ENCODE measurements around the gene TMEM169. TPM values are rescaled to one million over a fixed set of nuclear protein-coding genes. Genes with fewer than 3 reads are reported as not detected.

The TMEM169 gene
- total and polyA plus RNA-seq, 2 donors, result 0.65 to 0.85 TPM

- 95% methylated on average over 9 of the region's 9 CpGs for WGBS
- no peaks in the 10 kb centered on the region for H3K4me1 ChIP-seq (ENCODE audit: insufficient read depth)
- no peak overlapping the region for H3K27ac ChIP-seq (ENCODE audit: low read depth)
- DNase-seq (ENCODE audit: extremely low spot score), result no peak
- H3K4me3 ChIP-seq (ENCODE audit: low read depth, low read length), result no peak overlapping the region
- no peaks in the 10 kb centered on the region for H3K36me3 ChIP-seq (ENCODE audit: insufficient read depth)
These were observed 17.0 kb downstream of the TMEM169 start for GRCh38 chr2:216098421-216099334.

DNA sequence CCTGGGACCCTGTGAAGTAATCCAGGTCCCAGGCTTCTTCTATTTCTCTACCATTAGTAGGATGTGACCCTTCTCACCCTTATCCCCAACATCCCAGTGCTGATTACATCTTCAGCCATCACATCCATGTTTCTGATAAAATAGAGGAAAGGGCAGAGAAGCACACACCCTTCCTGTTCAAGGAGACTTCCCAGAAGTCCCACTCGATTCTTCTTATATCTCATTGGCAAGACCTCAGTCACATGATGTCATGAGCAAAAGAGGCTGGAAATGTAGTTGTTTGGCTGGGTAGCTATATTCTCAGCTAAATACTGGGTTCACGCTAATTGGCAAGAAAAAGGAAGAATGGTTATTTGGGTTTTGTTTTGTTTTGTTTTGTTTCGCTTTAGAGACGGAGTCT is 19.4 kb downstream of the TMEM169 start:
- Histone ChIP-seq H3K4me3 (ENCODE audit: low read depth, low read length) (no peak overlapping the region), H3K27ac (ENCODE audit: low read depth) (no peak overlapping the region), H3K36me3 (ENCODE audit: insufficient read depth) (no peaks in the 10 kb centered on the region), H3K4me1 (ENCODE audit: insufficient read depth) (no peaks in the 10 kb centered on the region)
- WGBS, result 92% methylated on average over 4 of the region's 4 CpGs
- no peak for DNase-seq (ENCODE audit: extremely low spot score)

DNA sequence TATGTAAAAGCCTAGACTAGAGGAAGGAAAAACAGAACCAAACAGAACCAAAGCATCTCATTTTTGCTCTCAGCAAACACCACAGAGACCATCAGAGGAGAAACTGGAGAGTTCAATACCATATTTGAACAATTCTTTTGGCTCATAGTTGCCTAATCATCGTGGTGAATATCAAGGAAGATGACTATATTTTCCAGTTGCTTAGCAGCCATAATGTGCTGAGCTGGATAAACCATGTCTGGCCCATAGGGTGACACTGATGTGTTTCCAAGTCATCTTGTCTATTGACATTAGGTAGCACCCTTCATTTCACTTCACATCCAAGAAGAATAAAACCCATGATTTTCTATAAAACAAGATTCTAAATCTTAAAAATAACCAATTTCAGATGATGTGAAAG is 21.5 kb downstream of the TMEM169 start:
- H3K4me1 ChIP-seq (ENCODE audit: insufficient read depth), result no peaks in the 10 kb centered on the region
- no peak overlapping the region for H3K4me3 ChIP-seq (ENCODE audit: low read depth, low read length)
- no peaks in the 10 kb centered on the region for H3K36me3 ChIP-seq (ENCODE audit: insufficient read depth)
- no peak overlapping the region for H3K27ac ChIP-seq (ENCODE audit: low read depth)
- 63% methylated on average over 1 of the region's 1 CpG for WGBS
- no peak for DNase-seq (ENCODE audit: extremely low spot score)

DNA sequence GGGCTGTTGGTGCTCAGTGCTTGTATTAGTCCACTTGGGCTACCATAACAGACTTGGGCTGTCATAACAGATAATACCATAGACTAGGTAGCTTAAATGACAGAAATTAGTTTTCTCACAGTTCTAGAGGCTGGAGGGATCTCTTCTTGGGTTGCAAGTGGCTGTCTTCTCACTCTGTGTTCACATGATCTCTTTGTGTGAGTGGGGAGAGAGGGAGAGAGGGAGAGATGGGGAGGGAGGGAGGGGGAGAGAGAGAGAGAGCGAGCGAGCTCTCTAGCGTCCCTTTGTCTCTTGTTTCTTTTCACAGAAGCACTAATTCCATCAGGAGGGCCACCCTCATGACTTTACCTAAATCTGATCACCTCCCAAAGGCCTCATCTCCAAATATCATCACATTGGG is 23.0 kb downstream of the TMEM169 start:
- H3K4me3 ChIP-seq (ENCODE audit: low read depth, low read length), result no peak overlapping the region
- DNase-seq (ENCODE audit: extremely low spot score), result no peak
- WGBS, result 61% methylated on average over 3 of the region's 3 CpGs
- no peaks in the 10 kb centered on the region for H3K36me3 ChIP-seq (ENCODE audit: insufficient read depth)
- H3K4me1 ChIP-seq (ENCODE audit: insufficient read depth), result no peaks in the 10 kb centered on the region
- no peak overlapping the region for H3K27ac ChIP-seq (ENCODE audit: low read depth)

GRCh38 chr2:216107320-216107719 is 25.6 kb downstream of the TMEM169 start:
- Histone ChIP-seq H3K36me3 (ENCODE audit: insufficient read depth) (no peaks in the 10 kb centered on the region), H3K4me3 (ENCODE audit: low read depth, low read length) (no peak overlapping the region), H3K4me1 (ENCODE audit: insufficient read depth) (no peaks in the 10 kb centered on the region), H3K27ac (ENCODE audit: low read depth) (no peak overlapping the region)
- 83% methylated on average over 8 of the region's 8 CpGs for WGBS
- DNase-seq (ENCODE audit: extremely low spot score), result no peak

- 43% methylated on average over 13 of the region's 13 CpGs for WGBS
- no peak overlapping the region for H3K27ac ChIP-seq (ENCODE audit: low read depth)
- no peak overlapping the region for H3K4me3 ChIP-seq (ENCODE audit: low read depth, low read length)
- H3K36me3 ChIP-seq (ENCODE audit: insufficient read depth), result no peaks in the 10 kb centered on the region
- H3K4me1 ChIP-seq (ENCODE audit: insufficient read depth), result no peaks in the 10 kb centered on the region
- DNase-seq (ENCODE audit: extremely low spot score), result no peak
These were observed 26.0 kb downstream of the TMEM169 start for GRCh38 chr2:216107760-216108159.

- no peak overlapping the region for H3K4me3 ChIP-seq (ENCODE audit: low read depth, low read length)
- no peak for DNase-seq (ENCODE audit: extremely low spot score)
- no peaks in the 10 kb centered on the region for H3K36me3 ChIP-seq (ENCODE audit: insufficient read depth)
- WGBS, result 49% methylated on average over 6 of the region's 6 CpGs
- H3K27ac ChIP-seq (ENCODE audit: low read depth), result no peak overlapping the region
- no peaks in the 10 kb centered on the region for H3K4me1 ChIP-seq (ENCODE audit: insufficient read depth)
These were observed 26.7 kb downstream of the TMEM169 start for GRCh38 chr2:216108310-216108966.

DNA sequence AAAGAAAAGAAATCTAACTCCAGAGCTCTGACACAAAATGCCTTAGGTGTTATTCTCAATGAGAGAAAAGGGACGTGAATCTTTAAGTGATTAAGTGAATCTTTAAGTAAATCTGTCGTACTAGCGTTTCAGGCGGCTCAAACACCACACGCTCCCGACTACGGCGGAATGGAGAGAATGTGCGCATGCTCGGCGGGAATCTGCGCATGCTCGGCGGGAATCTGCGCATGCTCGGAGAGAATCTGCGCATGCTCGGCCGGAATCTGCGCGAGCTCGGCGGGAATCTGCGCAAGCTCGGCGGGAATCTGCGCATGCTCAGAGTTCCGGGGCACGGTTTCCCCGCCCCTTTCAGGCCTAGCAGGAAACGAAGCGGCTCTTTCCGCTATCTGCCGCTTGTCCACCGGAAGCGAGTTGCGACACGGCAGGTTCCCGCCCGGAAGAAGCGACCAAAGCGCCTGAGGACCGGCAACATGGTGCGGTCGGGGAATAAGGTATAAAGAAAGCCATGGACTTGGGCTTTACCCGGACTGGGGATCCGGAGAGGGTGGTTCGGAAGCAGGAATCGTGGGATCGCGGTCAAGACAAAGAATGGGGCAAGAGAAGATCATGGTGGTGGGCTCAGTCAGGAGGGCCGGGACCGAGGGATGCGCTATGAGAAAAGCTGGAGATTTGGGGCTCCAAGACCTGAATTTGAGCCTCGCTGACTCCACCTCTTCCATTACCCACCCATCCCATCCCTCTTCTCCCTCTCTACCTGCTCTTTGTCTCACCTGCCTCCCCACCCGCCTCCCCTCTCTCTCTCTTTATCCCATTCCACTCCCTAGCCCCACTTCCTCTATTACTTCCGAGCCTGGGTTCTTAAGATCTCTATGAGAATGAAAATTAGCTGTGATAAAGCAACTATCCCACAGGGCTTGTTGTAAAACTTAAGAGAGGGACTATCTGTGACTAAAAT is 27.5 kb downstream of the TMEM169 start, which contains the start of gene XRCC5:
TSS of gene XRCC5 (plus strand) at position 382 of the 955 bp plus-strand sequence. CDS start at position 471, 89 bp downstream.
- WGBS, result under 1% methylated on average over 57 of the region's 57 CpGs
- no peaks in the 10 kb centered on the region for H3K36me3 ChIP-seq (ENCODE audit: insufficient read depth)
- peak within 1 kb of the TSS; percentile 76 for H3K27ac ChIP-seq (ENCODE audit: low read depth)
- H3K4me1 ChIP-seq (ENCODE audit: insufficient read depth), result no peaks in the 10 kb centered on the region
- peak; percentile 92 for DNase-seq (ENCODE audit: extremely low spot score)
- H3K4me3 ChIP-seq (ENCODE audit: low read depth, low read length), result peak within 1 kb of the TSS; percentile 67

DNA sequence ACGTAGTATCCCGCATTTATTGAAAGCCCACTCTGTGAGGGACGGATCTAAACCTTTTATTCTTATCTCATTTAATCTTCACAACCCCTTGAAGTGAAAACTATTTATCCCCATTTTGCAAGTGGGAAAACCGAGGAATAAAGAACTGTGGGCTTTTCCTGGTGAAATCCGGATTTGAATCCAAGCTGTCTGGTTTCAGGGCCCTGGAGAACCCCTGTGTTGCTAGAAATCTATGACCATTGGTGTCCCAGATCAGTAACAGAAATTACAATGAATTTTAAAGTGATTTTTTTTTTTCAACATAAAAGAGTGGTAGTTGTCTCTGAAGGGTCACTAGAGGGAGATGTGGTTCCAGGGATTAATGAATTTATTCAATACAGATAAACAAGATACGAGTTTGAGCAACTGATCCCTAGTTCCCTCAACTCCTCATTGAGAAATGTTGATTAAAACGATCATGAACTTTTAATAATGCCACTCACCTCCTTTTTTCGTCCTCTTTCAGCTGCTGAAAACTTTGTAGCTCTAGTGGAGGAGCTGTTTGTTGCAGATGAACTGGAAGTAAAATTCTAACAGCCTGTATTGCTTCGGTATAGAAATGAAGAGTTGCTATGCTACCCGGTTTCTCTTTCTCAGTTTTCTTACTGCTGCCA is 28.4 kb downstream of the TMEM169 start:
- 5% methylated on average over 10 of the region's 10 CpGs for WGBS
- Histone ChIP-seq H3K36me3 (ENCODE audit: insufficient read depth) (no peaks in the 10 kb centered on the region), H3K4me1 (ENCODE audit: insufficient read depth) (no peaks in the 10 kb centered on the region), H3K4me3 (ENCODE audit: low read depth, low read length) (peak overlapping the region; percentile 67), H3K27ac (ENCODE audit: low read depth) (no peak overlapping the region)
- no peak for DNase-seq (ENCODE audit: extremely low spot score)

- Histone ChIP-seq H3K27ac (ENCODE audit: low read depth) (no peak overlapping the region), H3K4me3 (ENCODE audit: low read depth, low read length) (no peak overlapping the region), H3K4me1 (ENCODE audit: insufficient read depth) (no peaks in the 10 kb centered on the region), H3K36me3 (ENCODE audit: insufficient read depth) (no peaks in the 10 kb centered on the region)
- no peak for DNase-seq (ENCODE audit: extremely low spot score)
- 8% methylated on average over 1 of the region's 1 CpG for WGBS
These were observed 28.9 kb downstream of the TMEM169 start for GRCh38 chr2:216110620-216111019.

GRCh38 chr2:216111122-216111521 is 29.4 kb downstream of the TMEM169 start:
- Histone ChIP-seq H3K36me3 (ENCODE audit: insufficient read depth) (no peaks in the 10 kb centered on the region), H3K27ac (ENCODE audit: low read depth) (no peak overlapping the region), H3K4me1 (ENCODE audit: insufficient read depth) (no peaks in the 10 kb centered on the region), H3K4me3 (ENCODE audit: low read depth, low read length) (no peak overlapping the region)
- WGBS, result 85% methylated on average over 7 of the region's 7 CpGs
- no peak for DNase-seq (ENCODE audit: extremely low spot score)

DNA sequence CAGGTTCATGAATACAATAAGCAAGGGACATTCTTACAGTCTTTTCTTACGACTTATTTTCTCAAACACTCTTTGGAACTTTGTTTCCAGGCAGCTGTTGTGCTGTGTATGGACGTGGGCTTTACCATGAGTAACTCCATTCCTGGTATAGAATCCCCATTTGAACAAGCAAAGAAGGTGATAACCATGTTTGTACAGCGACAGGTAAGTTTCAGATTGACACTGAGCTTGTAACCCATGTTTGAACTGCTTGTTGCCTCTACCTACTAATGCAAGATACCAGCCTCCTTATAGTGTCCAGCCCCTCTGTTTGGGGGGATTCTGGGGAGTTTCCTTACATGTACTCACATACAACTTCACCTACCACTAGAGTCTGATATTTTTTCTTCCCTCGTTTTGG is 31.2 kb downstream of the TMEM169 start:
- Histone ChIP-seq H3K4me3 (ENCODE audit: low read depth, low read length) (no peak overlapping the region), H3K36me3 (ENCODE audit: insufficient read depth) (no peaks in the 10 kb centered on the region), H3K4me1 (ENCODE audit: insufficient read depth) (no peaks in the 10 kb centered on the region), H3K27ac (ENCODE audit: low read depth) (no peak overlapping the region)
- DNase-seq (ENCODE audit: extremely low spot score), result no peak
- WGBS, result 81% methylated on average over 4 of the region's 4 CpGs

GRCh38 chr2:216113572-216113971 is 31.9 kb downstream of the TMEM169 start:
- H3K4me3 ChIP-seq (ENCODE audit: low read depth, low read length), result no peak overlapping the region
- no peaks in the 10 kb centered on the region for H3K36me3 ChIP-seq (ENCODE audit: insufficient read depth)
- DNase-seq (ENCODE audit: extremely low spot score), result no peak
- 88% methylated on average over 3 of the region's 3 CpGs for WGBS
- H3K27ac ChIP-seq (ENCODE audit: low read depth), result no peak overlapping the region
- no peaks in the 10 kb centered on the region for H3K4me1 ChIP-seq (ENCODE audit: insufficient read depth)

Data from urinary bladder (tissue), 4 donors.